Panc1 (cell line): ENCODE measurements around the gene CLEC2D. TPM values are rescaled to one million over a fixed set of nuclear protein-coding genes. Genes with fewer than 3 reads are reported as not detected.

Experiments
- ATAC-seq: fragments of 200-7000 bp; cut with Tn5 transposase; 2 replicates; pipeline ENCODE4 v1.9.1; 2020; ENCODE audit warnings: mild to moderate bottlenecking, moderate library complexity
- BruUV-seq: library from RNA; stranded (reverse); fragments of 400-500 nt; replicated peaks from 2 replicates; lab custom pipeline; 2021; lab: Mats Ljungman, UMichigan
- CTCF ChIA-PET: fragments of 300-600 bp; sonication (Branson Sonifier 250); formaldehyde crosslinking; loops from one replicate; lab custom pipeline; 2022; ENCODE audit warnings: antibody characterized with exemption; lab: Charles Lee
- POLR2A ChIA-PET: fragments of 300-600 bp; sonication (Branson Sonifier 250); formaldehyde crosslinking; loops from one replicate; lab custom pipeline; 2022; ENCODE audit warnings: antibody characterized with exemption; lab: Charles Lee
- DNase-seq: peaks from one replicate; pipeline ENCODE4 v3.0.0-alpha.2; 2010; ENCODE audit warnings: low read depth, low spot score
- H3K27ac ChIP-seq: 2 replicates; pipeline ENCODE4 v1.5.1; 2011; ENCODE audit warnings: mild to moderate bottlenecking, low read length, inconsistent platforms
- H3K27me3 ChIP-seq: fragments of 200-500 bp; sonication (Bioruptor generic); 2 replicates; pipeline ENCODE4 v1.6.0; 2014; ENCODE audit warnings: low read length, inconsistent platforms; ENCODE audit not compliant: control insufficient read depth, insufficient read depth
- H3K36me3 ChIP-seq: fragments of 200-500 bp; sonication (Bioruptor generic); 2 replicates; pipeline ENCODE4 v1.5.1; 2014; ENCODE audit warnings: inconsistent platforms, mild to moderate bottlenecking, low read length, moderate library complexity; ENCODE audit not compliant: control insufficient read depth, insufficient read depth
- H3K4me1 ChIP-seq: 2 replicates; pipeline ENCODE4 v1.5.1; 2011; ENCODE audit warnings: inconsistent platforms, mild to moderate bottlenecking, low read length, moderate library complexity; ENCODE audit not compliant: control insufficient read depth, insufficient read depth
- H3K4me3 ChIP-seq, 2 experiments: 2 replicates each; pipeline ENCODE4 v1.5.1; 2011 to 2012; ENCODE audit warnings: low read depth in 2 of 2, low read length in 2 of 2, mild to moderate bottlenecking in 2 of 2, inconsistent platforms in 1 of 2, moderate library complexity in 1 of 2
- H3K9me3 ChIP-seq: fragments of 200-500 bp; sonication (Bioruptor generic); 2 replicates; pipeline ENCODE4 v1.5.1; 2014; ENCODE audit warnings: low read depth, mild to moderate bottlenecking, inconsistent platforms, low read length, moderate library complexity; ENCODE audit not compliant: control insufficient read depth, insufficient read depth
- POLR2AphosphoS5 ChIP-seq: IDR thresholded peaks from 2 replicates; pipeline ENCODE4 v1.6.1; 2012; ENCODE audit warnings: mild to moderate bottlenecking, low read depth, low read length, moderate library complexity
- SIN3A ChIP-seq: IDR thresholded peaks from 2 replicates; pipeline ENCODE4 v1.6.1; 2012; ENCODE audit warnings: low read depth, mild to moderate bottlenecking, low read length, moderate library complexity, borderline replicate concordance; ENCODE audit not compliant: insufficient read depth
- TCF7L2 ChIP-seq: IDR thresholded peaks from 2 replicates; pipeline ENCODE4 v1.6.1; 2011; ENCODE audit warnings: mild to moderate bottlenecking, low read depth, low read length, inconsistent platforms
- in situ Hi-C: cut with HindIII; loops from 2 replicates; pipeline ENCODE4 v1.10.0; 2016; ENCODE audit warnings: low sequenced_read_pairs, low pct_unique_long_range_greater_than_20kb
- intact Hi-C: fragments of 100-400 bp; cut with micrococcal nuclease; formaldehyde crosslinking; loops from one replicate; pipeline ENCODE4 v1.10.0; 2022; ENCODE audit not compliant: unreplicated experiment
- total RNA-seq: library from RNA; stranded (reverse); gene quantifications from one replicate; pipeline ENCODE4 v1.2.1, GENCODE V29; 2021; ENCODE audit not compliant: unreplicated experiment
- TF ChIP-seq, protein P1 (sequence below): fragments of 450-650 bp; IDR thresholded peaks from 2 replicates; pipeline ENCODE4 v1.5.1; 2017; ENCODE audit warnings: mild to moderate bottlenecking
- TF ChIP-seq, protein P2 (sequence below), 2 experiments: IDR thresholded peaks; 2 replicates each; pipeline ENCODE4 v1.6.1; 2011 to 2012; ENCODE audit warnings: low read depth in 2 of 2, control low read depth in 1 of 2, low read length in 1 of 2, mild to moderate bottlenecking in 1 of 2, moderate library complexity in 1 of 2; ENCODE audit not compliant: insufficient read depth in 1 of 2

The CLEC2D gene
- total RNA-seq, 1 experiment from 2014 or later, result 2.3 TPM

DNA sequence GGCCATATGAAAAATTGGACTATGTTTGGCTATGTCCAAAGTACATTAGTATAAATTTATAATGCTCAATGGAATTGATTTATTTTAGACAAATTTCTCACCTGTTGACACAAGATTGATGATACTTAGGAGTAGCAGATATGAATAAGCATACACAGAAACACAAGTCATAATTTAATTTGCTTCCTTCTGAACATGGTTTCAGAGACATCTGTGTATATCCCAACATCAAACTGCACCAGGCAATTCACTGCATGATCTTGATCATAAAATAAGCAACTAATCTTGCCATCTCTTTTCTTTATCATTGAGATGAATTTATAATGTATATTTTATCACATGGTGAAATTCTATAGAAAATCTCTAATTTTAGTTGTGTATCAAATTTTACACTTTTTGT, 59.6 kb downstream of the CLEC2D start:
- Histone ChIP-seq H3K27ac (no peak overlapping the region), H3K36me3 (no peaks in the 10 kb centered on the region), H3K4me3 (no peak overlapping the region), H3K9me3 (no peaks in the 10 kb centered on the region), H3K27me3 (no peaks in the 10 kb centered on the region), H3K4me1 (no peaks in the 10 kb centered on the region)
- ATAC-seq, result no peak
- in situ Hi-C loops (no loop called here), intact Hi-C loops (no loop called here)
- DNase-seq, result no peak
- BruUV-seq, result no TSS peak
- POLR2A ChIA-PET, result no interaction called here
- TF ChIP-seq, protein P1, sequence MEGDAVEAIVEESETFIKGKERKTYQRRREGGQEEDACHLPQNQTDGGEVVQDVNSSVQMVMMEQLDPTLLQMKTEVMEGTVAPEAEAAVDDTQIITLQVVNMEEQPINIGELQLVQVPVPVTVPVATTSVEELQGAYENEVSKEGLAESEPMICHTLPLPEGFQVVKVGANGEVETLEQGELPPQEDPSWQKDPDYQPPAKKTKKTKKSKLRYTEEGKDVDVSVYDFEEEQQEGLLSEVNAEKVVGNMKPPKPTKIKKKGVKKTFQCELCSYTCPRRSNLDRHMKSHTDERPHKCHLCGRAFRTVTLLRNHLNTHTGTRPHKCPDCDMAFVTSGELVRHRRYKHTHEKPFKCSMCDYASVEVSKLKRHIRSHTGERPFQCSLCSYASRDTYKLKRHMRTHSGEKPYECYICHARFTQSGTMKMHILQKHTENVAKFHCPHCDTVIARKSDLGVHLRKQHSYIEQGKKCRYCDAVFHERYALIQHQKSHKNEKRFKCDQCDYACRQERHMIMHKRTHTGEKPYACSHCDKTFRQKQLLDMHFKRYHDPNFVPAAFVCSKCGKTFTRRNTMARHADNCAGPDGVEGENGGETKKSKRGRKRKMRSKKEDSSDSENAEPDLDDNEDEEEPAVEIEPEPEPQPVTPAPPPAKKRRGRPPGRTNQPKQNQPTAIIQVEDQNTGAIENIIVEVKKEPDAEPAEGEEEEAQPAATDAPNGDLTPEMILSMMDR, result no peak
- TF ChIP-seq POLR2AphosphoS5, result no peak
- TF ChIP-seq SIN3A, result no peak
- no peak for TF ChIP-seq TCF7L2
- TF ChIP-seq, protein P2, sequence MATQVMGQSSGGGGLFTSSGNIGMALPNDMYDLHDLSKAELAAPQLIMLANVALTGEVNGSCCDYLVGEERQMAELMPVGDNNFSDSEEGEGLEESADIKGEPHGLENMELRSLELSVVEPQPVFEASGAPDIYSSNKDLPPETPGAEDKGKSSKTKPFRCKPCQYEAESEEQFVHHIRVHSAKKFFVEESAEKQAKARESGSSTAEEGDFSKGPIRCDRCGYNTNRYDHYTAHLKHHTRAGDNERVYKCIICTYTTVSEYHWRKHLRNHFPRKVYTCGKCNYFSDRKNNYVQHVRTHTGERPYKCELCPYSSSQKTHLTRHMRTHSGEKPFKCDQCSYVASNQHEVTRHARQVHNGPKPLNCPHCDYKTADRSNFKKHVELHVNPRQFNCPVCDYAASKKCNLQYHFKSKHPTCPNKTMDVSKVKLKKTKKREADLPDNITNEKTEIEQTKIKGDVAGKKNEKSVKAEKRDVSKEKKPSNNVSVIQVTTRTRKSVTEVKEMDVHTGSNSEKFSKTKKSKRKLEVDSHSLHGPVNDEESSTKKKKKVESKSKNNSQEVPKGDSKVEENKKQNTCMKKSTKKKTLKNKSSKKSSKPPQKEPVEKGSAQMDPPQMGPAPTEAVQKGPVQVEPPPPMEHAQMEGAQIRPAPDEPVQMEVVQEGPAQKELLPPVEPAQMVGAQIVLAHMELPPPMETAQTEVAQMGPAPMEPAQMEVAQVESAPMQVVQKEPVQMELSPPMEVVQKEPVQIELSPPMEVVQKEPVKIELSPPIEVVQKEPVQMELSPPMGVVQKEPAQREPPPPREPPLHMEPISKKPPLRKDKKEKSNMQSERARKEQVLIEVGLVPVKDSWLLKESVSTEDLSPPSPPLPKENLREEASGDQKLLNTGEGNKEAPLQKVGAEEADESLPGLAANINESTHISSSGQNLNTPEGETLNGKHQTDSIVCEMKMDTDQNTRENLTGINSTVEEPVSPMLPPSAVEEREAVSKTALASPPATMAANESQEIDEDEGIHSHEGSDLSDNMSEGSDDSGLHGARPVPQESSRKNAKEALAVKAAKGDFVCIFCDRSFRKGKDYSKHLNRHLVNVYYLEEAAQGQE (IDR thresholded peaks at IDR 0.05; ENCODE audit: insufficient read depth in 1 of 2, low read depth in 2 of 2, low read length in 1 of 2), result no peak
- CTCF ChIA-PET, result no interaction called here

DNA sequence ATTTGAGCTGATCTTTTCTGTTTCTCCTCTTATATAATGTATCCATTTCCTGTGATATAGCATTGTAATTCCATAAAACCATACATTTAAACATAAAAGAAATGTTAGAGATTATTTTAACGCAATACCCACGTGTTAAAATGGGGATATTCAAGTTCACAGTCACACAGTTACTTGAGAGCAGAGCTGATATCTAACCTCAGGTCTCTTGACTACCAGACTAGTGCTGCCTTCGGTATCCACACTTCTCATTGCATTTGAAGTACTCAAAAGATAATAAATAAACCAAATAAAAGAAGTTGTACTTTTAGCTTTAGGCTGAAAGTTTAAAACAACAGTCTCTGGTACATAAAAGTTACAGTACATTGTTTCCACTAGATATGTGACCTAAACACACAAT, 60.5 kb downstream of the CLEC2D start:
- ChIA-PET POLR2A (no interaction called here), CTCF (interaction anchor here (0.7 kb wide), 1 partner anchor 20 kb away, joined by 4 read pairs; no protein-coding TSS in a partner anchor)
- no peaks in the 10 kb centered on the region for H3K4me1 ChIP-seq
- BruUV-seq, result no TSS peak
- H3K9me3 ChIP-seq, result no peaks in the 10 kb centered on the region
- no peak overlapping the region for H3K27ac ChIP-seq
- no peaks in the 10 kb centered on the region for H3K27me3 ChIP-seq
- TF ChIP-seq, protein P1, result no peak
- TF ChIP-seq POLR2AphosphoS5, result no peak
- no peaks in the 10 kb centered on the region for H3K36me3 ChIP-seq
- intact Hi-C loops, result no loop called here
- ATAC-seq, result no peak
- no peak overlapping the region for H3K4me3 ChIP-seq
- in situ Hi-C loops, result no loop called here
- no peak for DNase-seq
